HG02678 (cell line): Measurements from ENCODE around the gene PLCL2.

Source experiments
- ATAC-seq: cut with Tn5 transposase; IDR thresholded peaks from one replicate; pipeline ENCODE4 v1.9.1; 2021; ENCODE audit warnings: mild to moderate bottlenecking, moderate library complexity; ENCODE audit not compliant: unreplicated experiment

The PLCL2 gene

GRCh38 chr3:17003457-17003856 lies 118.7 kb downstream of the PLCL2 start:
- ATAC-seq: no peak

GRCh38 chr3:17006132-17006852 lies 121.5 kb downstream of the PLCL2 start:
- no peak for ATAC-seq

- no peak for ATAC-seq
Observed at GRCh38 chr3:17007284-17007683, 122.5 kb downstream of the PLCL2 start.

GRCh38 chr3:17009826-17010225 lies 125.1 kb downstream of the PLCL2 start:
- no peak for ATAC-seq

DNA sequence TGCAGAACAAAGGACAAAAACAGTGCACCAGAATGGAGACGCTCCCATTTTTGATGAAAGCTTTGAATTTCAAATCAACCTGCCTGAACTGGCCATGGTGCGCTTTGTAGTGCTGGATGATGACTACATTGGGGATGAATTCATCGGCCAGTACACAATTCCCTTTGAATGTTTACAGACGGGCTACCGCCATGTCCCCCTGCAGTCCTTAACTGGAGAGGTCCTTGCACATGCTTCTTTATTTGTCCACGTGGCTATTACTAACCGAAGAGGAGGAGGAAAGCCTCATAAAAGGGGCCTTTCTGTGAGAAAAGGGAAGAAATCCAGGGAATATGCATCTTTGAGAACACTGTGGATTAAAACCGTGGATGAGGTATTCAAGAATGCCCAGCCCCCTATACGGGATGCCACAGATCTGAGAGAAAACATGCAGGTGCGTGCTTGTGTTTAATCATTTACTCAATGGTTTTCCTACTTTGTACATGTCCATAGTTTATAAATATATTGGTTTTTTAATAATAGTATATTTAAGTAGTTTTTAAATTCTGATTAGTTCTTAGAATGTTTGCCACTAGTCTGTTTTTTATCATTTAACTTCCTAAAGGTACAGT lies 127.1 kb downstream of the PLCL2 start:
- ATAC-seq: no peak

DNA sequence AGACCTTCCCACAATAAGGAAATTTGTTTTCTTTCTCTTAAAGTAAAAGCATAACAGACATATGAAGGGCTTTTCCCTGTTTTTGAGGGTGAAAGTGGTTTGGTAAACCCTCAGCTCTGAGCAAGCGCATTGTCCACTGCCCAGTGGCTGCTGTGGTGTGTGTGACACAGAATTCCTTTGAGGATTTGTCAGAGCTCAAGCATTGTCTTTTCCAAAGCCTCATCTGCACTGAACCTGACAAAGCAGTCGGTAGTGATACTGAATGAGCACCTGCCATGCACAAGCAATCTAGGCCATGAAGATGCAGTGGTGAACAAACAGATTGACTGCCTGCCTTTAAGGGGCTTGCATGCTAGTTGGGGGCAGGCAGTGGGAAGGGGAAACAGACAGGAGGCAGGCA lies 128.3 kb downstream of the PLCL2 start:
- ATAC-seq: no peak

DNA sequence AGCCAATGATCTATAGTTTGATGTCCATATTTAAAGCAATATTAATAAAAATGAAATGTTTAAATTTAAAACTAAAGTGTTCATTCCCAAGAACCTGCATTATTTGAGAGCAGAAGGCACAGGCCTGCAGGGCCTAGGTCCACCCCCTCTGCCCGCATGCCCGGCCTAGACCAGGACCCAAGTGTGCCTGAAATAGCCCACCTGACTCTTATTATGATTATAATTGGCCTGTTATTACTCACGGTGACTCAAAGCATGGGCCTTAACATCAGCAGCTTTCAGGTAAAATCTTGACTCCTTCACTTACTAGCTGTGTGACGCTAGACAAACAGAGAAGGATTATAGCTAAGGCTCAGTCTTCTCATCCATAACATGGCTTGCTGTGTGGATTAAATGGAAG lies 128.8 kb downstream of the PLCL2 start:
- ATAC-seq: no peak

DNA sequence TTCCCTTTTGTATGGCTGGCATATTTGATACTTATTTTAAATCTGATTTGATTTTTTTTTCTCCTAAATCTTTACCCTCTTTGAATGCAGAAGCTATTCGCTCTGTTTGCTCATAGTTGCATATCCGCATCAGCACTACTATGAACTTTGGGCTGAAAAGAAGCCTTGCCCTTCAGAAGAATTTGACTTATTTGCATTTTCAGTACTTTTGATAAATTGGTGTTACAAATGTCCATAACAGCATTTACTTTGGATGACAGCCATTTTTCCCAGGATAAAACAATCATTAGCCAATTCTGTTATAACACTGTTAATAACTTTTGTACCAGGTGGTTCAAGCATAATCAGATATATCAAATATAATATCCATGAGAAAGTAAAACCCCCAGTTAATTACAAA lies 129.5 kb downstream of the PLCL2 start:
- ATAC-seq: no peak

DNA sequence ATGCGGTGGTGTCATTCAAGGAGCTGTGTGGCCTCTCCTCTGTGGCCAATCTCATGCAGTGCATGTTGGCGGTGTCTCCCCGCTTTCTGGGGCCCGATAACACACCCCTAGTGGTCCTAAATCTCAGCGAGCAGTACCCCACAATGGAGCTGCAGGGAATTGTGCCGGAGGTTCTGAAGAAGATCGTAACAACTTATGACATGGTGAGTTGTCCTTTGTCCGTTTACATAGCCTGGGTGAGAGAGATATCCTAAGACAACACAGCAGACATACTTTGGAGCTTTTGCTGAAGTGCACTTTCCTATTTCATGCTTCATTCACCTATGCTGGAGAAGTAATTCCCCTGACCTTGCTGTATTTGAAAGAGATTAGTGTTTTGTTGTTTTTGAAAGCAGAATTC lies 130.0 kb downstream of the PLCL2 start:
- no peak for ATAC-seq

GRCh38 chr3:17021614-17022013 lies 136.9 kb downstream of the PLCL2 start:
- no peak for ATAC-seq

GRCh38 chr3:17023006-17023664 lies 138.4 kb downstream of the PLCL2 start:
- ATAC-seq: peak; percentile 90

DNA sequence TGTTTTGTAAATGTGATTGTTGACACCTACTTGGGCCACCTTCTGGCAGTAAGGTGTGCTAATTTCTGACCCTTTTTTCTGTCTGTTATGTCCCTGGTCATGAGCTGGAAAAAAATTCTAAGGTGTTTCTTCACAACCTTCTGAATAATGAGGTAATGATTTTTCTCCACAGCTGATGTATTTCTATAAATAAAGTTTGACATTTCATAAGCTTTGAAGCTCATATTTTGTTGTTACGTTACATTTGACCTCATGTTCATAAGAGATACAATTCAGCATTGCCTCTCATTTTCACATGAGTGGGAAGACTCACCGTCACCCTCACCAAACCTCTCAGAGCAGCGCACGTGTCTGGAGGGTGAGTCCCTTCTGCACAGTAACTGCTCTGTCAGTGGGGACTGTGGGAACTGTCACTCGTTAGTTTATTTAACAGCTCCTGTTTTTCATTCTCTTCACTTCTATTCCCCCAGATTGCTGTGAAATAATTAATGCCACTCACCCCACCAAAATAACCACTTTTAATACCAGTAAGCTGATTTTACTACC lies 140.9 kb downstream of the PLCL2 start:
- ATAC-seq: no peak

GRCh38 chr3:17027318-17027717 lies 142.6 kb downstream of the PLCL2 start:
- no peak for ATAC-seq

- no peak for ATAC-seq
Observed at GRCh38 chr3:17028363-17028762, 143.6 kb downstream of the PLCL2 start.

DNA sequence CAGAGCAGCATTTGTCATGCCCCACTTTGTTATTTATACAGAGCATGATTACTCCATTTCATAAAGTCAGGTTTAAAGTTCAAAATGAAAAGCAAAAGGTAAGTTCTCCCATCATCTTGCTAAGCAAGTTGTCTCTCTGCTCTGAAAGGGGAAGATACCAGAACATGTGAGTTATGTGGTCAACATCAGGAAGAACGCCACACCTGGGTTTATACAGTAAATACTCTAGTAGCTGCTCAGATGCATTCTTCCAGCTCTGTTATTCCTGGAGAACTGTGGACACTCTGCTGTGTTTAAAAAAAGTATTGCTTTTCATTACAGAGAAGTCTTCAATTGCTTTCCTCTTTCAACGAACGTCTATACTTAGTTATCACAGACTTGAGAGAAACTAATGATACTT lies 145.7 kb downstream of the PLCL2 start:
- peak; percentile 45 for ATAC-seq

DNA sequence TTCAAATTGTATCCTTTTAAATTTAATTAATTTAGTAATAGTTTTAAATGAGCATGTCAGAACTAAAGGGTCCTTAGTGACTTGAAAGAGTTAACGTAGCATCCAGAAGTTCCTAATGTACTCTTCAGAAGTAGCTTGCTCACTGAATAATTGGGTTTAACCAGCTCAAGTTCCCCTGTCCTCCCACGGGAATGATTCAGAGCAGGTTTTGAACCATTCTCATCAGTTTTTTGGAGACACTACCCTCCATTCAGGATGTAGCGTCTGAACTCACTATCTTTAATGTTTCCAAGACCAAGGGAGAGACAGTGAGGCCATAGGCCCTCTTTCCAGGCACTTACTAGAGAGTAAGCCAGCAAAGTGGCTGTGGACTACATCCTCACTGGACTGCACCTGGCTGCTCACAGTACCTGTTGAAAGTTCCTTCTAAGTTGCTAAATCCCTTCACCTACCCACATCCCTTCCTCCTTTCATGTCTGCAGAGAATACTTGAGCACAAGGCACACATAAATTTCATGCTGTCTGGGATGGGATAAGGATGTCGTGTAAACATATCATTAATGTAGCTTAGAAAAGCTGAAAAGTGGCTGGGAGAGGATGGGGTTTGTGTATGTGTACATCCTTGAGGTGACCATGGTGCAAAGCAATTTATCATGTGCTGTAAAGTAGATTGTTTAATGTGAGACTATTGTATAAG lies 146.3 kb downstream of the PLCL2 start:
- ATAC-seq: no peak

- ATAC-seq: peak; percentile 48
Observed at GRCh38 chr3:17032407-17033034, 147.8 kb downstream of the PLCL2 start.

GRCh38 chr3:17033516-17034168 lies 148.9 kb downstream of the PLCL2 start:
- no peak for ATAC-seq

GRCh38 chr3:17035033-17035432 lies 150.3 kb downstream of the PLCL2 start:
- no peak for ATAC-seq

GRCh38 chr3:17035966-17036365 lies 151.2 kb downstream of the PLCL2 start:
- ATAC-seq: no peak
